ENCODE results near the gene CDH4.

DNA sequence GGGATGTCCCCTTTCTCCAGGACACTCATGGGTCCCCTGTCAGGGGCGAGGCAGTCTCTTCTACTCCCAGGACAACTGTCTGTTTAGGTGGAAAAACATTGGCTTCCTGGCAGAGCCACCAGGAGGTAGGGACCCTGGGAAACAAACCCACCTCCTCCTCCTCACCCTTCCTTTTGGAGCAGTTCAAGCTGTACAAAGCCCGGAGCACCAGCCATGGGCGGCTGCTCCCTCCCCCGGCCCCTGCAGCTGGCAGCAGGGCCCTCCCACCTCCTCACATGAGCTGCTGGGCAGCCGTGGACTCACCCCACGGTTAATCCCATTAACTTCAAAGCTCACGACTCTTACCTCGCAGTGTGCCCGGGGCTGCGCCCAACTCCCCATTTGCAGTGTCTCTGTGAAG is 48.6 kb downstream of the CDH4 start:
- TF ChIP-seq, protein P1, sequence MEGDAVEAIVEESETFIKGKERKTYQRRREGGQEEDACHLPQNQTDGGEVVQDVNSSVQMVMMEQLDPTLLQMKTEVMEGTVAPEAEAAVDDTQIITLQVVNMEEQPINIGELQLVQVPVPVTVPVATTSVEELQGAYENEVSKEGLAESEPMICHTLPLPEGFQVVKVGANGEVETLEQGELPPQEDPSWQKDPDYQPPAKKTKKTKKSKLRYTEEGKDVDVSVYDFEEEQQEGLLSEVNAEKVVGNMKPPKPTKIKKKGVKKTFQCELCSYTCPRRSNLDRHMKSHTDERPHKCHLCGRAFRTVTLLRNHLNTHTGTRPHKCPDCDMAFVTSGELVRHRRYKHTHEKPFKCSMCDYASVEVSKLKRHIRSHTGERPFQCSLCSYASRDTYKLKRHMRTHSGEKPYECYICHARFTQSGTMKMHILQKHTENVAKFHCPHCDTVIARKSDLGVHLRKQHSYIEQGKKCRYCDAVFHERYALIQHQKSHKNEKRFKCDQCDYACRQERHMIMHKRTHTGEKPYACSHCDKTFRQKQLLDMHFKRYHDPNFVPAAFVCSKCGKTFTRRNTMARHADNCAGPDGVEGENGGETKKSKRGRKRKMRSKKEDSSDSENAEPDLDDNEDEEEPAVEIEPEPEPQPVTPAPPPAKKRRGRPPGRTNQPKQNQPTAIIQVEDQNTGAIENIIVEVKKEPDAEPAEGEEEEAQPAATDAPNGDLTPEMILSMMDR (IDR thresholded peaks at IDR 0.05), result no peak
- no peak for TF ChIP-seq POLR2A (IDR thresholded peaks at IDR 0.05)
- TF ChIP-seq POLR2AphosphoS5 (IDR thresholded peaks at IDR 0.05), result no peak
- no peak for TF ChIP-seq EP300 (IDR thresholded peaks at IDR 0.05)

Measured in sigmoid colon (tissue), 4 donors.